VCaP (cell line): ENCODE results near the gene RAD23A.

Source experiments
- H3K27ac ChIP-seq: fragments of 450-650 bp; 2 replicates; pipeline ENCODE4 v1.5.1; 2017
- CTCF ChIP-seq: fragments of 450-650 bp; conservative IDR thresholded peaks from 2 replicates; pipeline ENCODE4 v1.5.1; 2017; ENCODE audit warnings: mild to moderate bottlenecking, moderate library complexity

RAD23A gene

DNA sequence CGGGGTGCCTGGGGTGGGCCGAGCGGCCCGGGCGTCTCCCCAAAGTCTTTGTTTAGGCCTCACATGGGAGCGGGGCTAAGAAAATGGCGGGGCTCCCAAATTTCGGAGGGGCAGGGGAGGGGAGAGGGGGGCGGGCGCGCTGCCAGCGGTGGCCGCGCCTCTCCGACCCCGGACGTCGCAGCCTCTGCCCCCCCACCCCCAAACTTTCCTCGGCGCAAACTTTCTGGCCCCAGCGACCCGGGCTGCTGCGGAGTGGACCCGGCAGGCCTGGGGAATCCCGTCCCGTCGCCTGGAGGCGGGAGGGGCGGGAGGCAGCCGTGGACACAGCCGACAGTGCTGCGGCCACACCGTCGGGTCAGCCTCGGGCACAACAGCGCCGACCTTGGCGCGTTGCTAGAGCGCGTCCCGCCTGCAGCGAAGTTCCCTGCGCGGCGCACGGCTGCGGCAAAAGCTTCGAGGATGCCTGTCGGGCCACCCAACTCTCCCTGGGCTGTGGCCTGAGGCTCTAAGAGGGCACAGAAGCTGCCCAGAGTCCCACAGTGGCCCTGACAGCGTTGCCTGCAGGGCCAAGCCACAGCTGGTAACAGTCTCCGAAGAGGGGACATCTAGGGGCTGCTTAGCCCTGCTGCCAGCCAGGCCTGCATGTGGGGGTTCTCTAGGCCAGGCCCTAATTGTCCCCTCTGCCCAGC, 50.9 kb downstream of the RAD23A start:
- peak; percentile 32 for TF ChIP-seq CTCF
- peak overlapping the region; percentile 100 for H3K27ac ChIP-seq

DNA sequence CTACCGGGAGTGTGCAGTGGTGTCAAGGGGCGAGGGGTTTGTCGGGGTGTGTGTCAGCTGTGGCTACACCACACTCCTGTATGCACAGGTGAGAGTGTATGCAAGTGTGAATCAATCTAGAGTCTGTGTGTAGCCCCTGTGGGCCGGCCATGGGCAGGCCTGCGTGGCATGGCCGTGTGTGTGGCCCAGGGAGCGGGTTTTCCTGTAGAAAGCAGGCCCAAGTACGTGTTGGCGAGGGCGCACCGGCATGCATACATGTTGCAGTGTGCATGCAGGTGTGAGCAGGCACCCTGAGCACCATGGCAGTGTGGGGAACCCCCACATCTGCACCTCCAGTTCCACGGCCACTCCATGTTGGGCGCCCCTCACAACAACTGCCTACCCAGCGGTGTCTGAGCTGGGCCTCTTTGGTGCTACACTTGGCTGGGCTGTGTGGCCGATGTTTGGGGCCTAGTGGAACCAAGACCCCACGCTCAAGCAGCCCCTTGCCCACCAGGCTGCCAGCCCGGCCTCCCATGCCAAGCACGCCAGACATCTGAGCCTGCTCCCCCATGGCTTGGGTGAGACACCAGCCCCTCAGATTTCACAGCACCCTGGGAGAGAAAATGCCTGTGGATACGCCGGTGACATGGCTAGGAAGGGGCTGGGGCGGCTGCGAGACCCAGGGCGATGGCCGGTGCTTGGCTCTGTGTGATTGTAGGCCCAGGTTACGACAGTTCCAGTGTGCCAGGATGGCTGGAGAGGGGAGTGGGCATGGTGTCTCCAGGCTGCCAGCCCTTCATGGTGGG, 51.7 kb downstream of the RAD23A start:
- H3K27ac ChIP-seq: peak overlapping the region; percentile 100
- no peak for TF ChIP-seq CTCF

DNA sequence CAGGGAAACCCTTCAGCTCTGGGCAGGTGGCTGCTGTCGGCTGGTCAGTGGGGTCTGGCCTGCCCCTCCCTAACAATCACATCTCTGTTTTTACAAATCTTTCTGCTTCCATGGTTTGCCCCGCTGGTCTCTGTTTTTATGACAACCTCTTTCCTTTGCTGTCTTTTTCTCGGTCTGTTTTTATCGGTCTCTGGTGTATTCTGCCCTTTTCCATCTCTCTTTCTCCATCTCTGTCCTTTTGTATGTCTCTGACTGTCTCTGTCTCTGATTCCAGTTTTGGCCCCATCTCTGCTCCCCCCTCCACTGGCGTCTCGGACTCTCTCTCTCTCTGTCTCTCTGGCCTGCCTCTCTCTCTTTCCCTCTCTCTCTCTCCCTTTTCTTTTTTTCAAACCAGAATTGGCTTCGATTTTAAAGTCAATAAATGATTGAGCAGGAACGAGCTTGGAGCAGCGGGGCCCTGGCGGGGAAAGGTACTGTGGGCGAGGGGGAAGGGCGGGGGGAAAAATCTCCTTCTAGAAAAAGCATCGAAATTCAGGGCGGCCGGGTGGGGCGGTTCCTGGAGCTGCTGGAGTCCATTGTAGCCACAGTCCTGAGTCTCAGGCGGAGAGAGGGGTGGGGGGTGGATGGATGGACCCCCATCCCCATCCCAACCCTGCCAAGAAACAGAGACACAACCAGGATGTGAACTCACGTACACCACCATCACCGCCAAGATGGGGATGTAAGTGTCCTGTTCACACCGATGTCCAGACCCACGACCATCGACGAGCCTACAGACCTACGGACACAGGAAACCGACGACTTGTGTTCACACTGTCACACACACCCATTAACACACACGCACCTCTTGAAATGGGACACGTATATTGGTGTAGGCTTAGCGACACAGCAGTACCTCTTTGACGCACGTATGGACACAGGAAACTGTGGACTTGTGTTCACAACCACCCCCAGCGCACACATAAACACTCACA, 52.6 kb downstream of the RAD23A start:
- TF ChIP-seq CTCF: no peak

GRCh38 chr19:13001166-13001501, 55.5 kb downstream of the RAD23A start:
- TF ChIP-seq CTCF: no peak
- H3K27ac ChIP-seq: peak overlapping the region; percentile 100

More for the DNA sequence above, 52.6 kb downstream of the RAD23A start:
- peak overlapping the region; percentile 100 for H3K27ac ChIP-seq

- peak overlapping the region; percentile 100 for H3K27ac ChIP-seq
- TF ChIP-seq CTCF: no peak
Measured at GRCh38 chr19:13001502-13002165, 56.0 kb downstream of the RAD23A start.

GRCh38 chr19:13002166-13002898, 56.7 kb downstream of the RAD23A start:
- peak overlapping the region; percentile 100 for H3K27ac ChIP-seq
- no peak for TF ChIP-seq CTCF
